Esophagus (tissue), 2 donors: ENCODE results near the gene UBE2U. TPM values are rescaled to one million over a fixed set of nuclear protein-coding genes. Genes with fewer than 3 reads are reported as not detected.

Experiments used
- H3K27ac ChIP-seq, 2 donors: one replicate each; pipeline ENCODE4 v1.5.1; 2013; ENCODE audit warnings: low read depth in 2 of 2, mild to moderate bottlenecking in 2 of 2, inconsistent platforms in 1 of 2, low read length in 1 of 2, moderate library complexity in 1 of 2
- H3K27me3 ChIP-seq, 2 donors: one replicate each; pipeline ENCODE4 v1.6.1; 2013; ENCODE audit warnings: low read length in 2 of 2, control low read depth in 1 of 2, mild to moderate bottlenecking in 1 of 2; ENCODE audit not compliant: insufficient read depth in 2 of 2, control insufficient read depth in 1 of 2
- H3K36me3 ChIP-seq, 2 donors: one replicate each; pipeline ENCODE4 v1.6.1; 2013; ENCODE audit warnings: low read length in 1 of 2; ENCODE audit not compliant: control insufficient read depth in 2 of 2, insufficient read depth in 2 of 2
- H3K4me1 ChIP-seq, 2 donors: one replicate each; pipeline ENCODE4 v1.6.1; 2013; ENCODE audit warnings: low read length in 1 of 2; ENCODE audit not compliant: control insufficient read depth in 2 of 2, insufficient read depth in 2 of 2
- H3K4me3 ChIP-seq, 2 donors: one replicate each; pipeline ENCODE4 v1.5.1; 2013; ENCODE audit warnings: low read length in 2 of 2, mild to moderate bottlenecking in 2 of 2, low read depth in 1 of 2, moderate library complexity in 1 of 2
- H3K9me3 ChIP-seq, 2 donors: one replicate each; pipeline ENCODE4 v1.6.1; 2013; ENCODE audit warnings: mild to moderate bottlenecking in 2 of 2, low read depth in 1 of 2, low read length in 1 of 2, moderate library complexity in 1 of 2; ENCODE audit not compliant: control insufficient read depth in 2 of 2, insufficient read depth in 1 of 2
- WGBS, 2 donors: extraction: QIAGEN DNeasy Blood & Tissue Kit; methylation state at CpG; one replicate each; pipeline ENCODE4 v1.1.7; 2013; 5-methylcytosine and 5-hydroxymethylcytosine counted together
- polyA plus RNA-seq, 2 donors: library from polyadenylated mRNA; stranded (reverse); fragments of 200-250 nt; gene quantifications; one replicate each; pipeline ENCODE4 v1.2.3, GENCODE V29; 2013
- donor health status: healthy with polysubstance abuse.
- donor health status: Bipolar disorder and iron deficiency.

UBE2U gene
- polyA plus RNA-seq, 2 donors: not detected

GRCh38 chr1:64293820-64294219 is 90.4 kb downstream of the UBE2U start:
- H3K27ac ChIP-seq: no peak overlapping the region
- 56 to 76% methylated on average over 4 of the region's 4 CpGs for WGBS, 2 donors
- no peaks in the 10 kb centered on the region for H3K27me3 ChIP-seq
- H3K4me3 ChIP-seq: no peak overlapping the region
- H3K4me1 ChIP-seq: no peaks in the 10 kb centered on the region
- H3K9me3 ChIP-seq: peaks cover 0 to 9% of the 10 kb centered on the region in 2 donors
- H3K36me3 ChIP-seq: no peaks in the 10 kb centered on the region

- WGBS, 2 donors: 41 to 47% methylated on average over 2 of the region's 2 CpGs
- H3K27ac ChIP-seq: no peak overlapping the region
- H3K4me1 ChIP-seq: no peaks in the 10 kb centered on the region
- no peaks in the 10 kb centered on the region for H3K36me3 ChIP-seq
- H3K9me3 ChIP-seq: peaks cover 0 to 9% of the 10 kb centered on the region in 2 donors
- H3K4me3 ChIP-seq: no peak overlapping the region
- no peaks in the 10 kb centered on the region for H3K27me3 ChIP-seq
Observed at GRCh38 chr1:64295136-64295535, 91.7 kb downstream of the UBE2U start.

- H3K36me3 ChIP-seq: no peaks in the 10 kb centered on the region
- H3K4me3 ChIP-seq: no peak overlapping the region
- H3K4me1 ChIP-seq: no peaks in the 10 kb centered on the region
- H3K9me3 ChIP-seq: peaks cover 0 to 9% of the 10 kb centered on the region in 2 donors
- H3K27me3 ChIP-seq: no peaks in the 10 kb centered on the region
- H3K27ac ChIP-seq: no peak overlapping the region
Observed at GRCh38 chr1:64295561-64295960, 92.1 kb downstream of the UBE2U start.

- Histone ChIP-seq H3K36me3 (no peaks in the 10 kb centered on the region), H3K27ac (no peak overlapping the region)
- WGBS, 2 donors: 81 to 83% methylated on average over 8 of the region's 8 CpGs
Observed at GRCh38 chr1:64296459-64296858, 93.0 kb downstream of the UBE2U start.

GRCh38 chr1:64302194-64302593 is 98.8 kb downstream of the UBE2U start:
- H3K4me1 ChIP-seq: no peaks in the 10 kb centered on the region
- no peaks in the 10 kb centered on the region for H3K27me3 ChIP-seq
- H3K9me3 ChIP-seq: peaks cover 0 to under 1% of the 10 kb centered on the region in 2 donors
- WGBS, 2 donors: 87 to 89% methylated on average over 3 of the region's 3 CpGs
- H3K4me3 ChIP-seq: no peak overlapping the region
- H3K36me3 ChIP-seq: no peaks in the 10 kb centered on the region
- no peak overlapping the region for H3K27ac ChIP-seq

More at GRCh38 chr1:64296459-64296858, 93.0 kb downstream of the UBE2U start:
- Histone ChIP-seq H3K27me3 (no peaks in the 10 kb centered on the region), H3K9me3 (peaks cover 0 to 9% of the 10 kb centered on the region in 2 donors), H3K4me3 (no peak overlapping the region), H3K4me1 (no peaks in the 10 kb centered on the region)

- no peak overlapping the region for H3K4me3 ChIP-seq
- WGBS, 2 donors: 89 to 95% methylated on average over 2 of the region's 2 CpGs
- H3K27ac ChIP-seq: no peak overlapping the region
- no peaks in the 10 kb centered on the region for H3K36me3 ChIP-seq
- no peaks in the 10 kb centered on the region for H3K9me3 ChIP-seq
- H3K27me3 ChIP-seq: no peaks in the 10 kb centered on the region
- H3K4me1 ChIP-seq: peaks cover 0 to 1% of the 10 kb centered on the region in 2 donors
Observed at GRCh38 chr1:64302971-64303370, 99.5 kb downstream of the UBE2U start.

GRCh38 chr1:64304823-64305222 is 101.4 kb downstream of the UBE2U start:
- peaks cover 3 to 10% of the 10 kb centered on the region in 2 donors for H3K4me1 ChIP-seq

GRCh38 chr1:64308866-64309265 is 105.4 kb downstream of the UBE2U start:
- peak overlapping the region; percentile 86 to 89 for H3K27ac ChIP-seq
- WGBS, 2 donors: 39 to 44% methylated on average over 6 of the region's 6 CpGs
- no peaks in the 10 kb centered on the region for H3K36me3 ChIP-seq
- no peaks in the 10 kb centered on the region for H3K27me3 ChIP-seq
- H3K9me3 ChIP-seq: no peaks in the 10 kb centered on the region
- H3K4me3 ChIP-seq: no peak overlapping the region
- peaks cover 3 to 15% of the 10 kb centered on the region in 2 donors for H3K4me1 ChIP-seq

More at GRCh38 chr1:64304823-64305222, 101.4 kb downstream of the UBE2U start:
- H3K9me3 ChIP-seq: no peaks in the 10 kb centered on the region
- no peaks in the 10 kb centered on the region for H3K36me3 ChIP-seq
- H3K27me3 ChIP-seq: no peaks in the 10 kb centered on the region
- no peak overlapping the region for H3K27ac ChIP-seq
- no peak overlapping the region for H3K4me3 ChIP-seq

GRCh38 chr1:64309431-64309831 is 106.0 kb downstream of the UBE2U start:
- WGBS, 2 donors: 77 to 84% methylated on average over 5 of the region's 5 CpGs
- H3K27ac ChIP-seq: peak overlapping the region; percentile 53 to 83
- H3K36me3 ChIP-seq: no peaks in the 10 kb centered on the region
- no peaks in the 10 kb centered on the region for H3K9me3 ChIP-seq
- peaks cover 3 to 15% of the 10 kb centered on the region in 2 donors for H3K4me1 ChIP-seq
- no peak overlapping the region for H3K4me3 ChIP-seq
- H3K27me3 ChIP-seq: no peaks in the 10 kb centered on the region

- Histone ChIP-seq H3K27me3 (no peaks in the 10 kb centered on the region), H3K9me3 (no peaks in the 10 kb centered on the region), H3K4me1 (peaks cover 3 to 15% of the 10 kb centered on the region in 2 donors), H3K4me3 (no peak overlapping the region), H3K27ac (no peak overlapping the region), H3K36me3 (no peaks in the 10 kb centered on the region)
- 80 to 89% methylated on average over 1 of the region's 1 CpG for WGBS, 2 donors
Observed at GRCh38 chr1:64310760-64311159, 107.3 kb downstream of the UBE2U start.
